CD14-positive monocyte (primary cell): Measurements from ENCODE around the gene MBD3L4. TPM values are rescaled to one million over a fixed set of nuclear protein-coding genes. Genes with fewer than 3 reads are reported as not detected.

Source experiments
- DNase-seq, 3 donors: peaks; one replicate each; pipeline ENCODE4 v3.0.0-alpha.2; 2011 to 2022
- H2AFZ ChIP-seq: 2 replicates; pipeline ENCODE4 v1.6.0; 2012; ENCODE audit warnings: mild to moderate bottlenecking, low read depth, low read length, inconsistent platforms; ENCODE audit not compliant: insufficient read depth, poor library complexity, severe bottlenecking
- H3K27ac ChIP-seq, 2 donors: 1 replicate in 1 of 2; 2 replicates in 1 of 2; pipeline ENCODE4 v1.5.1; 2012 to 2013; ENCODE audit warnings: low read length in 2 of 2, control low read depth in 1 of 2, inconsistent platforms in 1 of 2, low read depth in 1 of 2, mild to moderate bottlenecking in 1 of 2
- H3K27me3 ChIP-seq, 2 donors: one replicate each; pipeline versions ENCODE4 v1.6.0 to v1.6.1; 2011 to 2013; ENCODE audit warnings: low read length in 2 of 2; ENCODE audit not compliant: control insufficient read depth in 2 of 2, insufficient read depth in 2 of 2
- H3K36me3 ChIP-seq, 2 donors: replicated peaks in 1 of 2; 1 replicate in 1 of 2; 2 replicates in 1 of 2; pipeline versions ENCODE4 v1.5.1 to v1.6.1; 2012 to 2013; ENCODE audit warnings: low read length in 2 of 2, control low read depth in 1 of 2, inconsistent platforms in 1 of 2, mild to moderate bottlenecking in 1 of 2; ENCODE audit not compliant: insufficient read depth in 2 of 2, control insufficient read depth in 1 of 2
- H3K4me1 ChIP-seq, 2 donors: 1 replicate in 1 of 2; 2 replicates in 1 of 2; pipeline versions ENCODE4 v1.5.1 to v1.6.1; 2012 to 2013; ENCODE audit warnings: low read length in 2 of 2, control low read depth in 1 of 2, inconsistent platforms in 1 of 2, mild to moderate bottlenecking in 1 of 2, moderate library complexity in 1 of 2; ENCODE audit not compliant: insufficient read depth in 2 of 2, control insufficient read depth in 1 of 2
- H3K4me2 ChIP-seq: replicated peaks from 2 replicates; pipeline ENCODE3; 2012; ENCODE audit warnings: low read length, moderate library complexity, mild to moderate bottlenecking; ENCODE audit not compliant: poor library complexity, severe bottlenecking; ENCODE audit errors: extremely low read depth
- H3K4me3 ChIP-seq, 3 experiments: fragments of 200-600 bp in 1 of 3; sonication (generic) in 1 of 3; replicated peaks in 1 of 3; 1 replicate in 2 of 3; 2 replicates in 1 of 3; pipeline ENCODE4 v1.5.1; 2011 to 2013; ENCODE audit warnings: low read length in 3 of 3, mild to moderate bottlenecking in 3 of 3, control low read depth in 2 of 3, low read depth in 2 of 3, inconsistent platforms in 1 of 3, moderate library complexity in 1 of 3
- H3K79me2 ChIP-seq: 2 replicates; pipeline ENCODE4 v1.6.0; 2012; ENCODE audit warnings: mild to moderate bottlenecking, control low read depth, inconsistent platforms, low read length, moderate library complexity; ENCODE audit not compliant: insufficient read depth
- H3K9ac ChIP-seq: 2 replicates; pipeline ENCODE4 v1.6.0; 2017; ENCODE audit warnings: low read length, mild to moderate bottlenecking; ENCODE audit not compliant: insufficient read depth, poor library complexity, severe bottlenecking
- H3K9me3 ChIP-seq, 2 donors: replicated peaks in 1 of 2; 1 replicate in 1 of 2; 2 replicates in 1 of 2; pipeline versions ENCODE4 v1.5.1 to v1.6.1; 2012 to 2013; ENCODE audit warnings: low read length in 2 of 2, control low read depth in 1 of 2; ENCODE audit not compliant: control insufficient read depth in 1 of 2, insufficient read depth in 1 of 2
- H4K20me1 ChIP-seq: 2 replicates; pipeline ENCODE4 v1.6.0; 2012; ENCODE audit warnings: mild to moderate bottlenecking, low read length, control low read depth, moderate library complexity; ENCODE audit not compliant: insufficient read depth
- H3K27ac Mint-ChIP-seq, 7 donors: one replicate each; pipeline ENCODE4 v1.8.0; 2020; ENCODE audit warnings: mild to moderate bottlenecking in 7 of 7, mixed read lengths in 7 of 7, moderate library complexity in 6 of 7, inconsistent platforms in 2 of 7
- H3K27me3 Mint-ChIP-seq, 3 donors: one replicate each; pipeline ENCODE4 v1.8.0; 2021 to 2022; ENCODE audit warnings: low read depth in 3 of 3, mild to moderate bottlenecking in 3 of 3, mixed read lengths in 3 of 3, moderate library complexity in 3 of 3, inconsistent platforms in 1 of 3
- H3K36me3 Mint-ChIP-seq, 2 donors: one replicate each; pipeline ENCODE4 v1.8.0; 2020; ENCODE audit warnings: mixed read lengths in 2 of 2, inconsistent platforms in 1 of 2, mild to moderate bottlenecking in 1 of 2
- H3K4me1 Mint-ChIP-seq: one replicate; pipeline ENCODE4 v1.8.0; 2020; ENCODE audit warnings: mild to moderate bottlenecking, mixed read lengths
- H3K4me3 Mint-ChIP-seq, 2 donors: one replicate each; pipeline ENCODE4 v1.8.0; 2020; ENCODE audit warnings: mild to moderate bottlenecking in 2 of 2, mixed read lengths in 2 of 2, moderate library complexity in 1 of 2
- H3K9me3 Mint-ChIP-seq, 7 donors: one replicate each; pipeline ENCODE4 v1.8.0; 2020 to 2022; ENCODE audit warnings: mixed read lengths in 7 of 7, mild to moderate bottlenecking in 6 of 7, moderate library complexity in 6 of 7, inconsistent platforms in 2 of 7
- CTCF ChIP-seq: fragments of 200-600 bp; IDR thresholded peaks from one replicate; pipeline ENCODE4 v1.8.0; 2022; ENCODE audit warnings: antibody characterized with exemption, mild to moderate bottlenecking
- WGBS: methylation state at CpG from one replicate; pipeline ENCODE4 v1.1.5; 2013; ENCODE audit warnings: missing lambda C conversion rate; ENCODE audit not compliant: insufficient coverage; 5-methylcytosine and 5-hydroxymethylcytosine counted together
- intact Hi-C, 2 donors: fragments of 100-400 bp; cut with micrococcal nuclease; formaldehyde crosslinking; loops; one replicate each; pipeline versions ENCODE4 v1.15.0 to v1.15.1; 2023
- polyA plus RNA-seq, 3 donors: library from polyadenylated mRNA; depleted of rRNA in 1 of 3; unstranded in 2 of 3; stranded (reverse) in 1 of 3; fragments of 300-500 nt in 2 of 3; fragments of >200 nt in 1 of 3; fragmentation: Illumina TruSeq in 2 of 3; gene quantifications; 1 replicate in 2 of 3; 2 replicates in 1 of 3; pipeline ENCODE4 v1.2.3, GENCODE V29; 2012 to 2021

Gene MBD3L4
- polyA plus RNA-seq, 3 donors: not detected

GRCh38 chr19:7072541-7072940, 32.6 kb upstream of the MBD3L4 start:
- WGBS: 97% methylated on average over 3 of the region's 6 CpGs
- Mint-ChIP-seq H3K4me1 (peaks cover 9% of the 10 kb centered on the region), H3K36me3 (peaks cover 53 to 71% of the 10 kb centered on the region in 2 donors), H3K27ac (peak overlapping the region in 1 of 7 donors; percentile 46), H3K4me3 (peak overlapping the region in 1 of 2 donors; percentile 9), H3K9me3 (peaks cover 27 to 45% (median 39%) of the 10 kb centered on the region in 7 donors), H3K27me3 (no peaks in the 10 kb centered on the region)
- peaks cover 27% of the 10 kb centered on the region for H3K79me2 ChIP-seq
- H3K9ac ChIP-seq: no peak overlapping the region
- H2AFZ ChIP-seq: no peak overlapping the region
- no peak overlapping the region for H3K4me2 ChIP-seq
- H3K36me3 ChIP-seq: peaks cover 58 to 69% of the 10 kb centered on the region in 2 donors
- no peaks in the 10 kb centered on the region for H4K20me1 ChIP-seq
- H3K27me3 ChIP-seq: no peaks in the 10 kb centered on the region
- H3K27ac ChIP-seq: no peak overlapping the region
- no peak overlapping the region for H3K4me3 ChIP-seq
- no peak for DNase-seq
- intact Hi-C loops: no loop called here
- TF ChIP-seq CTCF: no peak
- H3K4me1 ChIP-seq: peaks cover 7 to 16% of the 10 kb centered on the region in 2 donors
- peaks cover 37 to 38% of the 10 kb centered on the region in 2 donors for H3K9me3 ChIP-seq

DNA sequence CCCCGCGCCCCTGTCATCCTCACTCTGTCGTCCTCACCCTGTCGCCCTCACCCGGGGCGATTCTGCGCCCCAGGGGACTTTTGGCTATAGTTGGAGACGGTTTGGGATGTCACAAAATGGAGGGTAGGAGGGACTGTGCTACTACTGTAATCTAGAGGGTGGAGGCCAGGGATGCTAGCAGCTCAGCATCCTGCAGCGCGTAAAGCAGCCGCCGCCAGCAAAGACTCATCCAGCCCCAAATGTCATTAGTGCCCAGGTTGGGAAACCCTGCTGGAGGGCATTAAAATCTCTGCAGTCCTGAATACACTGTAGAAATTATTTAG, 29.9 kb upstream of the MBD3L4 start:
- H3K4me1 Mint-ChIP-seq: peaks cover 11% of the 10 kb centered on the region
- peaks cover 28 to 44% of the 10 kb centered on the region in 2 donors for H3K36me3 Mint-ChIP-seq
- intact Hi-C loops: no loop called here
- peaks cover 7 to 16% of the 10 kb centered on the region in 2 donors for H3K4me1 ChIP-seq
- H3K27me3 ChIP-seq: no peaks in the 10 kb centered on the region
- 0% methylated on average over 5 of the region's 12 CpGs for WGBS
- peaks cover 32 to 43% of the 10 kb centered on the region in 2 donors for H3K36me3 ChIP-seq
- peak overlapping the region; percentile 90 to 95 for H3K27ac ChIP-seq
- peak overlapping the region; percentile 93 for H3K9ac ChIP-seq
- peak overlapping the region; percentile 93 to 97 for H3K4me3 Mint-ChIP-seq
- peak overlapping the region; percentile 91 to 96 (median 94) for H3K27ac Mint-ChIP-seq
- H3K27me3 Mint-ChIP-seq: no peaks in the 10 kb centered on the region
- peaks cover 4 to 21% (median 19%) of the 10 kb centered on the region in 7 donors for H3K9me3 Mint-ChIP-seq
- peak overlapping the region; percentile 55 to 100 (median 99) for H3K4me3 ChIP-seq
- H3K79me2 ChIP-seq: peaks cover 27% of the 10 kb centered on the region
- peak overlapping the region; percentile 95 for H2AFZ ChIP-seq
- no peak for TF ChIP-seq CTCF
- DNase-seq: peak in 1 of 3 donors; percentile 2
- peak overlapping the region; percentile 93 for H3K4me2 ChIP-seq
- H3K9me3 ChIP-seq: peaks cover 11% of the 10 kb centered on the region in 2 donors
- H4K20me1 ChIP-seq: no peaks in the 10 kb centered on the region
